ENCODE results near the gene PRM1. TPM values are rescaled to one million over a fixed set of nuclear protein-coding genes. Genes with fewer than 3 reads are reported as not detected.

The PRM1 gene
- total and polyA plus RNA-seq, 2 of the 4 experiments (the other 2 are of a cell fraction), result not detected

- H3K56ac ChIP-seq (ENCODE audit: extremely low read depth, insufficient read depth, low read length), result no peak overlapping the region
- H2AFZ ChIP-seq (replicated peaks; ENCODE audit: low read length, poor library complexity), result no peak overlapping the region
- H2BK15ac ChIP-seq (ENCODE audit: low read depth, low read length), result no peak overlapping the region
- H3K4me2 ChIP-seq (ENCODE audit: low read depth, low read length), result no peak overlapping the region
- no peak overlapping the region for H2BK20ac ChIP-seq (ENCODE audit: low read depth, low read length)
- H2BK5ac ChIP-seq (ENCODE audit: low read depth, low read length, poor library complexity, severe bottlenecking), result no peak overlapping the region
- no peak overlapping the region for H3K9ac ChIP-seq (ENCODE audit: low read depth, low read length)
- 65% methylated on average over 2 of the region's 7 CpGs; no CpG with 5 or more reads in 1 of the 2 experiments for WGBS, 2 experiments (ENCODE audit: extremely low coverage in 2 of 2, insufficient read length in 1 of 2)
- no peak overlapping the region for H2BK120ac ChIP-seq (ENCODE audit: low read depth, low read length)
- H4K20me1 ChIP-seq (ENCODE audit: insufficient read depth, low read length), result no peaks in the 10 kb centered on the region
- H3K9me3 ChIP-seq (ENCODE audit: control insufficient read depth, insufficient read depth, low read length), result no peaks in the 10 kb centered on the region
- ATAC-seq (ENCODE audit: low read depth), result no peak
- no peak overlapping the region for H3K4me3 ChIP-seq (ENCODE audit: insufficient read depth, low read depth, low read length)
- no peaks in the 10 kb centered on the region for H3K9me1 ChIP-seq (ENCODE audit: insufficient read depth, low read length)
- H3K4ac ChIP-seq (ENCODE audit: low read depth, low read length), result no peak overlapping the region
- H3K14ac ChIP-seq (replicated peaks; ENCODE audit: low read depth, low read length), result no peak overlapping the region
- DNase-seq, result no peak
- no peak overlapping the region for H4K8ac ChIP-seq (ENCODE audit: low read depth in 2 of 2, low read length in 2 of 2)
- intact Hi-C loops (cut with micrococcal nuclease), result no loop called here
- H3K27ac ChIP-seq (ENCODE audit: insufficient read depth, low read length), result no peak overlapping the region
- no TSS peak for BruUV-seq (replicated peaks)
- no peak overlapping the region for H3K18ac ChIP-seq (ENCODE audit: low read depth, low read length)
- H3K27me3 ChIP-seq (ENCODE audit: control insufficient read depth, insufficient read depth, low read length), result no peaks in the 10 kb centered on the region
- no peak for TF ChIP-seq SMC3 (IDR thresholded peaks at IDR 0.05; ENCODE audit: low read depth, low read length)
- TF ChIP-seq NFE2L2 (IDR thresholded peaks at IDR 0.05; ENCODE audit: low read depth, low read length), result no peak
- no peak for TF ChIP-seq CTCF (conservative IDR thresholded peaks at IDR 0.05; ENCODE audit: low read depth, low read length)
- TF ChIP-seq MAFK (IDR thresholded peaks at IDR 0.05; ENCODE audit: low read depth, low read length), result no peak
- in situ Hi-C loops (cut with MboI; ENCODE audit: low sequenced_read_pairs), result no loop called here
- ChIA-PET CTCF (no interaction called here), POLR2A (ENCODE audit: unreplicated experiment) (no interaction called here)
- peaks cover 10% of the 10 kb centered on the region for H3K4me1 ChIP-seq (ENCODE audit: control insufficient read depth, insufficient read depth, low read length)
- H3K36me3 ChIP-seq (ENCODE audit: control insufficient read depth, insufficient read depth, low read length), result no peaks in the 10 kb centered on the region
- H3K23ac ChIP-seq (ENCODE audit: low read depth, low read length), result no peak overlapping the region
- dilution Hi-C loops (cut with HindIII; ENCODE audit: low sequenced_read_pairs, unreplicated experiment), result no loop called here
- H3K79me1 ChIP-seq (ENCODE audit: low read depth in 1 of 2, low read length in 2 of 2), result no peaks in the 10 kb centered on the region
- H2AK5ac ChIP-seq (ENCODE audit: low read depth, low read length), result no peak overlapping the region
- no peak overlapping the region for H4K91ac ChIP-seq (ENCODE audit: insufficient read depth, low read depth, low read length)
- H4K5ac ChIP-seq (ENCODE audit: low read depth, low read length), result no peak overlapping the region
- H2AK9ac ChIP-seq (replicated peaks; ENCODE audit: low read depth, low read length, poor library complexity), result no peak overlapping the region
Measured at GRCh38 chr16:11300560-11300892, 19.4 kb upstream of the PRM1 start.
